NCI-H82 (cell line): ENCODE measurements around the gene DUSP1.

Experiments used
- DNase-seq: peaks from one replicate; lab custom pipeline; 2025; lab: John Stamatoyannopoulos, UW

DUSP1 gene

DNA sequence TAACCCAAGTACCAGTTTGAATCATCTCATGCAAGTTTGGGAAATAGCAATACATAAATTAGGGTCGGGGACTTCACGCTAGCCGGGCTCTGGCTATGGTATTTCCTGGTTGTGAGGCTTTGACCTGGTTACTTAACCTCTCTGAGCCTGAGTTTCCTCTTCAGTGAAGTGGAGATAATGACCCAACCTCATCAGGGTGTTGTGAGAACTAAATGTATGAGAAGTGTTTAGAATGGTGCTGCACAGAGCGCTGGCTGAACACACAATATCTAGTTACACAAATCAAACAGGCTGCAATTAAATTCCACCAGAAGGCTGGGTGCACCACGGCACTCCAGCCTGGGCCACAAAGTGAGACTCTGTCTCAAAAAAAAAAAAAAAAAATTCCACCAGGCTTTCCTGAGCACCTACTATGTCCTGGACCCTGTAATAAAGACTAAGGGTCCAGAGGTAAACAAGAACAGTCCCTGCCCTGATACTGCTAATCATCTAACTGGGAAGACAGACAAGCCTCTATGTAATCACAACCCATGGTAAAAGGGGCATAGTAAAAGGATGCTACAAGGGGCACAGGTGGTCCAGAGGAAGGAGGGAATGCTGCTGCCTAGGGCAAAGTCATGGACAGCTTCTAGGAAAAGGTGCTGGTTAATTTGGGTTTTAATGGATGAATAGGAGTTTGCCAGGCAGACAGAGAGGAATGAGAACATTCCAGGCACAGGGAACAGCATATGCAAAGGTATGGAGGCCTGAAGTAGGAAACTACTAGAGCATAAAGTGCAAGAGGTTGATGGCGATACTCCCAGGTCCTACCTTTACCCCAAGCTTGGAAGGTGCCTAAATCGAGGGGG lies 27.7 kb downstream of the DUSP1 start:
- no peak for DNase-seq

DNA sequence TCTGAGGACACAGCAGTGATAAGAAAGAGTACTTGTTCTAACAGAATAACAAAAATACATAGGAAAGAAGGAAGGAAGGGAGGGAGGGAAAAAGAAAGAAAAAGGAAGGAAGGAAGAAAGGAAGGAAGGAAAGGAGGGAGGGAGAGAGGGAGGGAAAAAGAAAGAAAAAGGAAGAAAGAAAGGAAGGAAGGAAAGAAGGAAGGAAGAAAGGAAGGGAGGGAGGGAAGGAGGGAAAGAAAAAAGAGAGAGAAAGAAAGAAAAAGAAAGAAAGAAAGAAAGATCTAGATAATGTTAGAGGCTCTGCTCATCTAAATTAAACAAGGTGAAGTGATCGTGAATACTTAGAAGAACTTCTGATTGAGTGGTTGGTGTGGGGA lies 29.8 kb downstream of the DUSP1 start:
- DNase-seq, result no peak

DNA sequence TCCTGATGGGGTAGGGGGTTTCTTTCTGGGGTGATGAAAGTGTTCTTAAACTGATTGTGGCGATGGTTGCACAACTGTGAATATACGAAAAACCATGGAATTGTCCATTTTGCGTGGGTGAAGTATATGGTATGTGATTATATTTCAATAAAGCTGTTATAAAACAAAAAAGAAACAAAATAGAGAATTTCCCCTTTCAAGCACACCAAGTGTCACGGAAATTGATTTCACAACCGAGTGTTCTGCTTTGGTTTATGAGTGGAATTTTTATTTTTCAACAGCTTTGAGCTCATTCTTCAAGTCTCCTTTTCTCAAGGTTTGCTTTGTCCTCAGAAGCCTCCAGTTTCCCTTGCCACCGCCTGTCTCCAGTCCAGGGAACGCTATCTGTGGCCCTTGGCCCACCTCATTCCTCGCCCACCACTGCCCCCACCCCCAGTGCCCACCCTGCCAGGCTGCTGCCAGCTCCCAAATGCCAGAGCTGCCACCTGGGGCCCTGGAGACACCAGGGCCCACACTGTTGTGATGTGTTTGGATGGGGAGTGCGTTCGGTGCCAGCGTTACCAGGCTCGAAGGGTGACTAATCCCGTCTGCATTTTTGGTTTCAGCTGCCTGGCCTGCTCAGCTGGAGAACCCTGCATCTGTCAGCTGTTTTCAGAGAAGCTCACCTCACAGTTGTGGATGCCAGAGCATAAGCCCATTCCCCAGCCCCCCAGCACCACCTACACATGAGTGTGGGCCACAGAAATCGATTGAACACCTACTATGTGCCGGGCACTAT lies 30.4 kb downstream of the DUSP1 start:
- no peak for DNase-seq

DNA sequence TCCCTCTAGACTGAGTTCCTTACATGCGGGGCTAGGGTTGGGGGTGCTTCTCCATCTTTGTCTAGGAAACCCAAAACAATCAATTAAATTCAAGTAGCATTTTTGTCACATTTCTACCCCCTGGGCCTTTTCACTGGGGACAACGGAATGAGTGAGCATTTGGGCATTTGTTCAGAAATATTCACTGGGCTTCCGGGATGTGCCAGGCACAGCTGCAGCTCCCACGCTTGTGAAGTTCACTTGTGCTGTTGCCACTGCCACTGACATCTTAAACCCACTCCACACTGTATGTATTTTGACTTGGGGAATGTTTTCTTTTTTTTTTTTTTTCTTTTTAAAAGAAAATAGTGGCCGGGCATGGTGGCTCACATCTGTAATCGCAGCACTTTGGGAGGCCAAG lies 31.6 kb downstream of the DUSP1 start:
- no peak for DNase-seq

DNA sequence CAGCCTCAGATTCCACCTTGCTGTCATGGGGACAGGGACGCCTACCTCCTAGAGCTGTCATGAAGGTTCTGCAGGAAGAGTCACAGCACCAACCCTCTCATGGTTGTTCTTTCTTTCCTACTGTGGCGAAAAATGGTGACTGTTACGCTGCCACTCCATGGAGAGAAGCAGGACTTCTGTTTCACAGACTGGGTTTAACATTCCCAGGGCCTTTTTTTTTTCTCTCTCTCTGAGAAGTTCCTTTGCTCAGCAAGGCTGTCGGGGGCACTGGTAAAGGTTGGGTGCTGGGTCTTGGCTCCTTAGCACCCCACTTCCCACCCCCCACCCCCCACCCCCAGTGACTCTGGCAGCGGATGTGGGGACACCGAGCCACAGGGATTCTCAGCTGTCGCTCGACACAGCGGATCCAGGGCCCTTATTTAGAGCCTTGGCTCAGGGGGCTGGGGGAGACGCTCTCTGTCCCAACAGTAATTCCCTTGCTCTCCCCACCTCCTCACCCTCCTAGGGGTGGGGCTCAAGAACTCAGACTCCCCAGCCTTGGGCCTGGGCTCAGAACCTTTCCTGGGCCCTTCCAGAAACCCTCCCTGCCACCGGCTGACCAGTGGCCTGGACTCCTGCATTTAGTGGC lies 34.4 kb downstream of the DUSP1 start:
- DNase-seq, result no peak

DNA sequence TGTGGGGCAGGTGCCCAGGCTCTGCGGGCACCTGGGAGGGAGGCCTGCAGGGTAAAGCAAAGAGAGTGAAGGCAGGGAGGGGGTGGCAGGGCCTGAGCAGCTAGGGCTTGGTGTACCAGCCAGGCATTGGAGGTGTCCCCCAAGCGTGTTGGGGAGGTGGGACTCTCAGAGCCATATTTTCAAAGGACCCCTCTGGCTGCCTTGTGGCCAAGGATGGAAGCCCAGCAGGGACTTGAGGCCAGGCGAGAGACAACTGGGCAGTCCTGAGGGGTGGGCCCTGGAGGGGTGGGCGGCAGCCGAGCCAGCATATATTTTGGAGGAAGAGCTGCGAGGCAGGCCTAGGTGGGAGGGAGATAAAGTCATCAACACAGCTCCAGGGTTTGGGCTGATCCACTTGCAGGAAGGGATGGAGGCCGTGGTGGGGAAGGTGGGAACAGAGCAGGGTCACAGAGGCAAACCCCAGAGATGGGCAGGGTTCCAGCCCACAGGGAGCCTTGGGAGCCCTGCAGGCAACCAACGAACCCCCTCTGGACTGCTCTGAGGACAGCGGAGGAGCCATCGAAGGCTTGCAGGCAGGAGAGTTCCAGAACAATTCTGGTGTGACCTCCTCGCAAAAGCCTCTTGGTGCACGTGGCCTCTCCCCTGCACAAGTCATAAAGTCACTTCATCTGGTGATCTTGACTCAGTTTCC lies 35.7 kb downstream of the DUSP1 start:
- DNase-seq, result no peak

DNA sequence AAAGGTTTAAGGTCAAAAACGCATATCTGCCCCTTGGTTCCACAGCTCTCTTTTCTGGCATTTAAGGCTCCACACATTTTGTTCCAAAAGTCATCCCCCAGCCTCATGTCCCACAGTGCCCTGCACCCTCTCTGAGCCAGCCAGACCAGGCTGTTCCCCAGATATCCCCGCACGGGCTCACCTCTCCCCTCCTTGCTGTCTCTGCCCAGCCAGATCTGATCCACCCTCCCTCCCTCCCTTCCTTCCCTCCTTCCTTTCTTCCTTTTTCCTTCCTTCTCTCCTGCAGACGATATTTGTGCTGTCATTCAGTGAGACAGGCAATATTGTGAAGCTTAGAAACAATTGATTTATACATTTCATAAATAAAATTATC lies 37.0 kb downstream of the DUSP1 start:
- no peak for DNase-seq

DNA sequence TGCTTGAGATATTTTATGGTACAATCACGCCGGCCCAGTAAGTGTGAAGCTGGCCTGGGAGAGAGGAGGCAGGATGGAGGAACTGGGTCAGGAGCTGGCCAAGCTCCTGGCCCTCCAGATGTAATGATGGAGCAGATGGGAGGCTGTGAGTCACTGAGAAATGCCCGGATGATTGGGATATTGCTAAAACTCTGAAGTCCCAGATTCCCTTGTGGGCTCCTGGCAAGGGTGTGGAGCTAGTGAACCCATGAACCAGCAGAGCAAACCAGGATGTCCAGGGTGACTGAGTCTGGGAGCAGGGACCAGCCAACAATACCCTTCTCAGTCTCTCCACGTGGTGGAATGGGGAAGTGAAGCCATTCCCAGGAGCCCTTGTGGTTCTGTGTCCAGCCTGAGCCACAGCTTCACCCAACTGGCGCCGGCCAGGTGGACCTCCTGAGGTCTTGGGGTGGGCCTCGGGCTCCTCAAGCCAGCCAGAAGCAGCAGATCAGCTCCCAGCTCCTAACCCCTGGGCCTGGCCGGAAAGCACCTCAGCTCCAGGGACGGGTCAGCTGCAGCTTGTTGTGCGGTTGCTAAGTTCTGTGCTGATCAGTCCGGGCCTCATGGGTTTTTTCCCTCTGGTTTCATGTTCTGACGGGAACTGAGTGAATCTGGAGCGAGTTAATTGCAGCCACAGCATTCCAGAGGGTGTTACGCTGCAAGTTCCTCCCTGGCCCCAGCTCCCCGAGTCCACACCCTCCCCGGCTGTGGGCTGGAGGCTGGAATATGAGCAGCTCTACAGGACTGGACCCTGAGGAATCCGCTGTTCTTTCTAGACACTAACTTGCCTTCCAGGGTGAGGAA lies 37.6 kb downstream of the DUSP1 start:
- no peak for DNase-seq

DNA sequence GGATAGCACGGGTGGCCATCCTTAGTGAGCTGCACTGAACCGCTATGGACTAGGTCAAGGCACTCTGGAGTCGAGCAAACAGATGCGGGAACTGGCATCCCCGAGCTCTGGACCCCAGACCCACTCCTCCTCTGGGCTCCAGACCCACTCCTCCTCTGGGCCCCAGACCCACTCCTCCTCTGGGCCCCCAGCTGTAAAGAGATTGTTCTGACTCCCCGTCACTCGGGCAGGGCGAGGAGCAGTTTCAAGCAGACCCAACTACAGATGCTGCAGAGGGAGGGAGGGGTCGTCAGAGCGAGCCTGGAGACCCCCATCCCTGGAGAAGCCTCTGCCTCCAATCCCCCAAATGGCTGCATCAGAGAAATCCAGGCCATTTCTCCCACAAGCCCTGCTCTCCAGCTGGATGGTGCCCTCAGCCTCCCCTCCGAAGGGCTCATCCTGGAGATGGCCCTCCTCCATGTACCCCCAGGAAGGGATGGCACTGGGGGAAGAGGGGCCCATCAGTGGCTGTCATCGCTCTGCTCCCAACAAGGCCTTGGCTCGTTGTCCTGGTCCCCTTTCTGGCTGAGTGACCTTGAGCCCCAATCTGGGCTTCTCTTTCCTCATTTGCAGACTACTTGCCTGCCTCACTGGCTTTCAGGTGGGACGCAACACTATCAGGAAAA lies 38.7 kb downstream of the DUSP1 start:
- DNase-seq, result no peak

DNA sequence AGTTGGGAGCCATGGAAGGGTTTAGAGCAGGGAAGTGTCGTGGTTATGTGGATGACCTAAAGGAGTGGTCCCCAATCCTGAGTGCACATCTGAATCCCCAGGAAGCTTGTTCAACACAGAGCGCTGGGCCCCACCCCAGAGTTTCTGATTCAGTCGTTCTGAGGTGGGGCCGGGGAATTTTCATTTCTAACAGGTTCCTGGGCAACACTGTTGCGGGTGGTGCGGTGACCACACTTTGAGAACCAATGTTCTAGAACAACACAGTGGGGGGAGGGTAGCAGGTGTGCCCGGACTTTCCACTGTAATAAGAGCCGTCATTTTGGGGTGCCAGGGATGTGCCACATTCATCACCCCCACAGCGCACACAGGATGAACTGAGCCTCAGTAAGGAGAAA lies 39.3 kb downstream of the DUSP1 start:
- no peak for DNase-seq

DNA sequence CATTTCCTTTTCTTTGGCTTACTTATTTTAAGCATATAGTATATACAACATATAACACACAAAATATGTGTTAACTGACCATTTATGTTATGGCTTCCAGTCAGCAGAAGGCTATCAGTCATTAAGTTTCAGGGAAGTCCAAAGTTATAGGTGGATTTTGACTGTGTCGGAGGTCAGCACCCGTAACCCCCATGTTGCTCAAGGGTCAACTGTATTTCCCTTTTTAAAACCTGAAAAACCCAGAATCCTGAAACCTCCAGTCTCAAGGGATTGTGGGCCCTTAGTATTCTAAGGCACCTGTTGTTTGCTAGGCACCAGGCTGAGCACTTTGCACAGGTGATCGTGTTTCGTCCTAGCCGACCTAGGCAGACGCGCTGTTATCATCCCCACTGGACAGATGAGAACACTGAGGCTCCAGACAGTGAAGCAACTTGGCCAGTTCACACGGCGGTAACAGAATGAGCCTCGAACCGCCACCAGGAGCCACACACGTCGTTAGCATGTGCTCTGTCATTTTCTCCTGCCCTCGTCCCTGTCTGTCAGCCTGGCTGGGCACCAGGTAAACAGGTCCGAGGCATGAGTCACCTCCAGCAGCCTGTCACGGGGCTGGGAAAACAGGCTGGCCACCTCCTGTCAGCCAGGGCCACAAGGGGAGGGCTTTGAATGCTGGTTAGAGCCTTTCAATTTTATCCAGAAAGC lies 39.9 kb downstream of the DUSP1 start:
- DNase-seq, result no peak

DNA sequence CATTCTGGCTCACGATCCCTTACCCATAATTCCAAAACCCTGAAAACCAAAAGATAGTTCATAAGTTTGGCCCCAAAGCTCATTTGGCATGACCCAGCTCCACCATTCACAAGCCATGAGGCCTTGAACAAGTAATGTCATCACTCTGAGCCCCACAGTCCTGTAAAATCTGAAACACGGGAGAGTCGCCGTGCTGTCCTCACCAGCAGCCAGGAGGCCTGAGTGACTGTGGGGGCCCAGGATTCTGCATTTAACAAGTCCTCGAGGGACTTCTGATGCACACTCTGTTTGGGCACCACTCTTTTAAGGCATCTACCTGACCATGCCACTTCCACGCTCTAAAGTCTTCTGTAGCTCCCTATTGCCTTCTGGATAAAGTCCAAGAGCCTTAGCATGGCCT lies 40.8 kb downstream of the DUSP1 start:
- no peak for DNase-seq

DNA sequence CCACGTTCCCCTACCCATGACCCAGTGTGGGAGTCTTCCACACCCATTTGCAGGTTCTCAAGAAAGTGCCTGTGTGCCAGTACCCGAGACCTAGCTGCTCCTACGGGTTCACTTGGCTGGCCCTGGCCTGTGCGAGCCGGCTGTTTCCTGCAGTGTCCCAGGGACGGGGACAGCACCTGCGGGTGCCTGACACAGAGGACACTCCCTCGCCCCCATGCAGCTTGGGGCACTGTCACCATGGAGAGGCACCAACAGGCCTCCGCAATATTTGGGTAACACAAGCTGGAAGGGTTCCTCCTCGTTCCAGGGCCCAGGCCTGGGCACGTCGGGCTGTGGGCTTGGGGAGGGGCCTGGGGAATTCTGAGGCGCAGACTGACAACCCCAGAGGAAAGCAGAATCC lies 41.4 kb downstream of the DUSP1 start:
- DNase-seq, result no peak

DNA sequence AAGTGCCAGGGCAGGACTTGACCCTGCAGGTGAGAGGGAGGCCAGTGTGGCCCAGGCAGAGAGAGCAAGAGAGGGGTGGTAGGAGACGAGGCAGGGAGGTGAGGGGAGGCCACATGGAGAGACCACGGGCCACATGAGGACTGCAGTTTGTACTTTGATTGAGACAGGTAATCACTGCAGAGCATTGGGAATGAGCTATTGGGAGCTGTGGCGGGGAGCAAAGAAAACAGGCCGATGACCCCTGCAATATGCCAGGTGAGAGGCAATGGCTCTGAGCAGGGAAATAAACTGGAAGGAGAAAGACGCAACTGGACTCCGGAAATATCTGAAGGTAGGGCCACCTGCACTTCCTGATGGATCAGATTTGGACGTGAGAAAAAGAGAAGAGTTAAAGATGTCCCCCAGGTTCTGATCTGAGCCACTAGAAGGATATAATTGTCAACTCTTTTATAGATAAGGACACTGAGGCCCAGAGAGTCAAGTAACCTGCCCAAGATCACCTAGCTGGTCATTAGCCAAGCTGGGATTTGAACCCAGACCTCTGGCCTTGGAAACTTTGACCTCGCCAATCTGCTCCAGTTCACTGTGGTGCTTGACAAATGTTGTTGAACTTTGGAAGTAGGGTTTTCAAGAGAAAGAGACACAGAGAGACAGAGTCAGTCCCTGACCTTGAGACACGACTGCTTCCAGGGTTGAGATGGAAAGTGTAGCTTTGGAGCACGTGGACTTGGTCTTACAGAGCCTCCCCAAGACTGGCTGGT lies 42.3 kb downstream of the DUSP1 start:
- no peak for DNase-seq

DNA sequence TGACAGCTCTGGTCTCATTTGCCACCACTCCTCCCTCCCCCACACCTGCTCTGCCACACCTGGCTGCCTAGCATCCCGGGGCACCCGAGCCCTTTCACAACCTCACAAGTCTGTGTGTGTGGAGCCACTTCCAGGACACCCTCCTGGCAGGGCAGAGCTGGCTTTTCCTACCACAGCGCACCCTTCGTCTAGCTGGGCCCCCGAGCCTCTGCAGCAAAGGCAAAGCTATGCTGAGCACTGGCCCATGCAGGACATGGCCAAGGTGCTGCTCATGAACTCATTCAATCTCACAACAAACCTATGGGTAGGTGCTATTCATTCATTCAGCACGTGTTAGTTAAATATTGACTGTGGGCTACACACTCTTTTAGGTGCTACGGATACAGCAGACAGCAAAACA lies 43.4 kb downstream of the DUSP1 start:
- DNase-seq, result no peak

DNA sequence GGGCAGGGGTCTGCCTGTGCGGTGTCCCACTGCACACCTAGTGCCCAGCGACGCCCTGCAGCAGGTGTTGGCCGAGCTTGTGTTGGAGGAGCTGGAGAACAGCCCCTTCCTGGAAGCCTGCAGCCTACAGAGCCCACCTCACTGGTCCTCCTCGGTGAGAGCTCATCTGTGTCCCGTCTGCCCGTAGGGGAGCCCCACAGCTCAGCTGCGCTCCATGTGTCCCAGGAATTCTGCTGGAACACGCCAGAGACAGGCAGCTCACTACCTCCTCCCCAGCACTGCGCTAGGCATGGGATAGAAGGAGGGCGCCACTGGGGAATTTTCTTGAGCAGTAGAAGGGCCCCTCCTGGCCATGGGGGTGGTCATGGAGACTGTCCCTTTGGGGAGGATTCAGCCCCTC lies 44.0 kb downstream of the DUSP1 start:
- DNase-seq, result no peak

DNA sequence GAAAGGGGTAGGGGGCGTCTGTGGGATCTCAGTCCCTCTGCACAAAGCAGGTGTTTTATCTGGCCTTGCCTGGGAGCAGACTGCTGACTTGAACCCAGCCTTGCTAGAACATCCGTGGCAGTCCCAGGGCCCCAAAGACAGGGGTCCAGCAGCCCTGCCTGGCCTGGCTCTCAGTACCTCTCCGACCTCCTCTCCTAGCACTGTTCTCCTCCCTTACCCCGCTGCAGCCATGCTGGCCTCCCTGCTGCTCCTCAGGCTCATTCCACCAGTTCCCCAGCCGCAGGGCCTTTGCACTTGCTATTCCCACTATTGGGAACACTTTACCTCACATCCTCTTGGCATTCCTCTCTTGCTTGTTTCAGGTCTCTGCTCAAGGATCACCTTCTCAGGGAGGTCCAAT lies 45.2 kb downstream of the DUSP1 start:
- DNase-seq, result no peak

DNA sequence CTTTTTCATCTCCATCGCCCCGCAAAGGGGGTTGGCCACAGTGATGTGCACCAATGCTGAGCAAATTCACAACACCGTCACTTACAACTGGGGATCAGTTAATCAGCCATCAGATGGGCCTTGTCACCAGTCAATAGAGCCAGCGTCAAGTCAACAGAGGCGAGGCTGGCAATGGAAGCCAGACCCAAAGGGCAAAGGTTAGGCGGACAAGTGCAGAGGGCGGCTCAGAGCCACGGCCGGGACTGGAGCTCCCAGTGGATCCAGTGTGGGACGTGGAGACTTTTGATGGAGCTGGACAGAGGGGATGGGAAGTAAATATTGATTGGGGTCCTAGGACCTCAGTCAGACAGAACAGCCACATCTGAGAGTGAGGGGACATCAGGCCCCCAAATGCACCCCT lies 45.7 kb downstream of the DUSP1 start:
- DNase-seq, result no peak
